ENCODE data around the gene CEP57.

The CEP57 gene

GRCh38 chr11:95796501-95796900 is 6.2 kb downstream of the CEP57 start:
- CTCF ChIA-PET, result interaction anchor here (0.6 kb wide), 1 partner anchor 517 kb away, joined by 5 read pairs; no protein-coding TSS in a partner anchor
- POLR2A ChIA-PET, result no interaction called here
- TF ChIP-seq ZNF521 (tag by site-specific recombination; IDR thresholded peaks at IDR 0.05) (no peak), ZNF132 (tag by site-specific recombination; IDR thresholded peaks at IDR 0.05; ENCODE audit: borderline replicate concordance) (no peak), ZNF561 (tag by site-specific recombination; IDR thresholded peaks at IDR 0.05; ENCODE audit: borderline replicate concordance) (no peak), PRDM1 (tag by site-specific recombination; IDR thresholded peaks at IDR 0.05) (no peak), ZBTB20 (tag by site-specific recombination; IDR thresholded peaks at IDR 0.05) (no peak), ZNF623 (tag by site-specific recombination; IDR thresholded peaks at IDR 0.05) (no peak), ZNF600 (tag by site-specific recombination; IDR thresholded peaks at IDR 0.05) (no peak), ZNF777 (tag by site-specific recombination; IDR thresholded peaks at IDR 0.05; ENCODE audit: borderline replicate concordance) (no peak), ZNF776 (tag by site-specific recombination; IDR thresholded peaks at IDR 0.05; ENCODE audit: borderline replicate concordance) (no peak), ZNF394 (tag by site-specific recombination; IDR thresholded peaks at IDR 0.05; ENCODE audit: borderline replicate concordance) (no peak), ZNF843 (tag by site-specific recombination; IDR thresholded peaks at IDR 0.05) (no peak), HOXD13 (CRISPR knock-in tag; IDR thresholded peaks at IDR 0.05; ENCODE audit: borderline replicate concordance) (no peak)
- TF ChIP-seq, protein P1, sequence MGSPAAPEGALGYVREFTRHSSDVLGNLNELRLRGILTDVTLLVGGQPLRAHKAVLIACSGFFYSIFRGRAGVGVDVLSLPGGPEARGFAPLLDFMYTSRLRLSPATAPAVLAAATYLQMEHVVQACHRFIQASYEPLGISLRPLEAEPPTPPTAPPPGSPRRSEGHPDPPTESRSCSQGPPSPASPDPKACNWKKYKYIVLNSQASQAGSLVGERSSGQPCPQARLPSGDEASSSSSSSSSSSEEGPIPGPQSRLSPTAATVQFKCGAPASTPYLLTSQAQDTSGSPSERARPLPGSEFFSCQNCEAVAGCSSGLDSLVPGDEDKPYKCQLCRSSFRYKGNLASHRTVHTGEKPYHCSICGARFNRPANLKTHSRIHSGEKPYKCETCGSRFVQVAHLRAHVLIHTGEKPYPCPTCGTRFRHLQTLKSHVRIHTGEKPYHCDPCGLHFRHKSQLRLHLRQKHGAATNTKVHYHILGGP (tag by site-specific recombination; IDR thresholded peaks at IDR 0.05), result no peak
- TF ChIP-seq, protein P2, sequence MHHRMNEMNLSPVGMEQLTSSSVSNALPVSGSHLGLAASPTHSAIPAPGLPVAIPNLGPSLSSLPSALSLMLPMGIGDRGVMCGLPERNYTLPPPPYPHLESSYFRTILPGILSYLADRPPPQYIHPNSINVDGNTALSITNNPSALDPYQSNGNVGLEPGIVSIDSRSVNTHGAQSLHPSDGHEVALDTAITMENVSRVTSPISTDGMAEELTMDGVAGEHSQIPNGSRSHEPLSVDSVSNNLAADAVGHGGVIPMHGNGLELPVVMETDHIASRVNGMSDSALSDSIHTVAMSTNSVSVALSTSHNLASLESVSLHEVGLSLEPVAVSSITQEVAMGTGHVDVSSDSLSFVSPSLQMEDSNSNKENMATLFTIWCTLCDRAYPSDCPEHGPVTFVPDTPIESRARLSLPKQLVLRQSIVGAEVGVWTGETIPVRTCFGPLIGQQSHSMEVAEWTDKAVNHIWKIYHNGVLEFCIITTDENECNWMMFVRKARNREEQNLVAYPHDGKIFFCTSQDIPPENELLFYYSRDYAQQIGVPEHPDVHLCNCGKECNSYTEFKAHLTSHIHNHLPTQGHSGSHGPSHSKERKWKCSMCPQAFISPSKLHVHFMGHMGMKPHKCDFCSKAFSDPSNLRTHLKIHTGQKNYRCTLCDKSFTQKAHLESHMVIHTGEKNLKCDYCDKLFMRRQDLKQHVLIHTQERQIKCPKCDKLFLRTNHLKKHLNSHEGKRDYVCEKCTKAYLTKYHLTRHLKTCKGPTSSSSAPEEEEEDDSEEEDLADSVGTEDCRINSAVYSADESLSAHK (tag by site-specific recombination; IDR thresholded peaks at IDR 0.05), result no peak
- TF ChIP-seq, protein P3, sequence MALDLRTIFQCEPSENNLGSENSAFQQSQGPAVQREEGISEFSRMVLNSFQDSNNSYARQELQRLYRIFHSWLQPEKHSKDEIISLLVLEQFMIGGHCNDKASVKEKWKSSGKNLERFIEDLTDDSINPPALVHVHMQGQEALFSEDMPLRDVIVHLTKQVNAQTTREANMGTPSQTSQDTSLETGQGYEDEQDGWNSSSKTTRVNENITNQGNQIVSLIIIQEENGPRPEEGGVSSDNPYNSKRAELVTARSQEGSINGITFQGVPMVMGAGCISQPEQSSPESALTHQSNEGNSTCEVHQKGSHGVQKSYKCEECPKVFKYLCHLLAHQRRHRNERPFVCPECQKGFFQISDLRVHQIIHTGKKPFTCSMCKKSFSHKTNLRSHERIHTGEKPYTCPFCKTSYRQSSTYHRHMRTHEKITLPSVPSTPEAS (tag by site-specific recombination; IDR thresholded peaks at IDR 0.05), result no peak
- TF ChIP-seq, protein P4, sequence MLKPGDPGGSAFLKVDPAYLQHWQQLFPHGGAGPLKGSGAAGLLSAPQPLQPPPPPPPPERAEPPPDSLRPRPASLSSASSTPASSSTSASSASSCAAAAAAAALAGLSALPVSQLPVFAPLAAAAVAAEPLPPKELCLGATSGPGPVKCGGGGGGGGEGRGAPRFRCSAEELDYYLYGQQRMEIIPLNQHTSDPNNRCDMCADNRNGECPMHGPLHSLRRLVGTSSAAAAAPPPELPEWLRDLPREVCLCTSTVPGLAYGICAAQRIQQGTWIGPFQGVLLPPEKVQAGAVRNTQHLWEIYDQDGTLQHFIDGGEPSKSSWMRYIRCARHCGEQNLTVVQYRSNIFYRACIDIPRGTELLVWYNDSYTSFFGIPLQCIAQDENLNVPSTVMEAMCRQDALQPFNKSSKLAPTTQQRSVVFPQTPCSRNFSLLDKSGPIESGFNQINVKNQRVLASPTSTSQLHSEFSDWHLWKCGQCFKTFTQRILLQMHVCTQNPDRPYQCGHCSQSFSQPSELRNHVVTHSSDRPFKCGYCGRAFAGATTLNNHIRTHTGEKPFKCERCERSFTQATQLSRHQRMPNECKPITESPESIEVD (tag by site-specific recombination; IDR thresholded peaks at IDR 0.05), result no peak
- TF ChIP-seq, protein P5, sequence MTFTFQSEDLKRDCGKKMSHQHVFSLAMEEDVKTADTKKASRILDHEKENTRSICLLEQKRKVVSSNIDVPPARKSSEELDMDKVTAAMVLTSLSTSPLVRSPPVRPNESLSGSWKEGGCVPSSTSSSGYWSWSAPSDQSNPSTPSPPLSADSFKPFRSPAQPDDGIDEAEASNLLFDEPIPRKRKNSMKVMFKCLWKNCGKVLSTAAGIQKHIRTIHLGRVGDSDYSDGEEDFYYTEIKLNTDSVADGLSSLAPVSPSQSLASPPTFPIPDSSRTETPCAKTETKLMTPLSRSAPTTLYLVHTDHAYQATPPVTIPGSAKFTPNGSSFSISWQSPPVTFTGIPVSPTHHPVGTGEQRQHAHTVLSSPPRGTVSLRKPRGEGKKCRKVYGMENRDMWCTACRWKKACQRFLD (tag by site-specific recombination; IDR thresholded peaks at IDR 0.05), result no peak
- TF ChIP-seq, protein P6, sequence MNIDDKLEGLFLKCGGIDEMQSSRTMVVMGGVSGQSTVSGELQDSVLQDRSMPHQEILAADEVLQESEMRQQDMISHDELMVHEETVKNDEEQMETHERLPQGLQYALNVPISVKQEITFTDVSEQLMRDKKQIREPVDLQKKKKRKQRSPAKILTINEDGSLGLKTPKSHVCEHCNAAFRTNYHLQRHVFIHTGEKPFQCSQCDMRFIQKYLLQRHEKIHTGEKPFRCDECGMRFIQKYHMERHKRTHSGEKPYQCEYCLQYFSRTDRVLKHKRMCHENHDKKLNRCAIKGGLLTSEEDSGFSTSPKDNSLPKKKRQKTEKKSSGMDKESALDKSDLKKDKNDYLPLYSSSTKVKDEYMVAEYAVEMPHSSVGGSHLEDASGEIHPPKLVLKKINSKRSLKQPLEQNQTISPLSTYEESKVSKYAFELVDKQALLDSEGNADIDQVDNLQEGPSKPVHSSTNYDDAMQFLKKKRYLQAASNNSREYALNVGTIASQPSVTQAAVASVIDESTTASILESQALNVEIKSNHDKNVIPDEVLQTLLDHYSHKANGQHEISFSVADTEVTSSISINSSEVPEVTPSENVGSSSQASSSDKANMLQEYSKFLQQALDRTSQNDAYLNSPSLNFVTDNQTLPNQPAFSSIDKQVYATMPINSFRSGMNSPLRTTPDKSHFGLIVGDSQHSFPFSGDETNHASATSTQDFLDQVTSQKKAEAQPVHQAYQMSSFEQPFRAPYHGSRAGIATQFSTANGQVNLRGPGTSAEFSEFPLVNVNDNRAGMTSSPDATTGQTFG (tag by site-specific recombination; IDR thresholded peaks at IDR 0.05; ENCODE audit: borderline replicate concordance), result no peak
- no peak overlapping the region for H3K4me3 ChIP-seq (ENCODE audit: low read depth, low read length)
- no peaks in the 10 kb centered on the region for H3K9me3 ChIP-seq (ENCODE audit: control insufficient read depth, insufficient read depth, low read depth, low read length)
- no peaks in the 10 kb centered on the region for H3K4me1 ChIP-seq (ENCODE audit: control insufficient read depth, insufficient read depth, low read length)
- peaks cover 14 to 23% of the 10 kb centered on the region in 2 experiments; a peak in 2 of 3 replicates for H3K36me3 ChIP-seq (ENCODE audit: control insufficient read depth in 2 of 2, insufficient read depth in 1 of 2, low read length in 2 of 2)
- no peak overlapping the region for H3K27ac ChIP-seq (ENCODE audit: extremely low read depth, low read depth, low read length)
